Trophoblast cell (in vitro differentiated cells and primary cell): ENCODE measurements around the gene FGD5.

Experiments
- DNase-seq, 2 donors: peaks; one replicate each; pipeline ENCODE4 v3.0.0-alpha.2; 2016
- H2AFZ ChIP-seq: 2 replicates; pipeline ENCODE4 v1.6.1; 2013; ENCODE audit warnings: low read length, moderate library complexity, mild to moderate bottlenecking; ENCODE audit not compliant: insufficient read depth, poor library complexity
- H2AK5ac ChIP-seq: 2 replicates; pipeline ENCODE4 v1.6.1; 2013; ENCODE audit warnings: mild to moderate bottlenecking, low read length
- H2BK120ac ChIP-seq: 2 replicates; pipeline ENCODE4 v1.6.1; 2013; ENCODE audit warnings: low read length, mild to moderate bottlenecking, moderate library complexity; ENCODE audit not compliant: insufficient read depth, poor library complexity
- H2BK12ac ChIP-seq: 2 replicates; pipeline ENCODE4 v1.6.1; 2013; ENCODE audit warnings: mild to moderate bottlenecking, low read length, moderate library complexity
- H2BK5ac ChIP-seq: 2 replicates; pipeline ENCODE4 v1.6.1; 2013; ENCODE audit warnings: low read length, low read depth, moderate library complexity, mild to moderate bottlenecking; ENCODE audit not compliant: poor library complexity
- H3K14ac ChIP-seq: 2 replicates; pipeline ENCODE4 v1.6.1; 2013; ENCODE audit warnings: mild to moderate bottlenecking, low read length
- H3K18ac ChIP-seq: 2 replicates; pipeline ENCODE4 v1.6.1; 2013; ENCODE audit warnings: mild to moderate bottlenecking, low read length
- H3K23ac ChIP-seq: 2 replicates; pipeline ENCODE4 v1.6.1; 2013; ENCODE audit warnings: low read length
- H3K27ac ChIP-seq: 2 replicates; pipeline ENCODE4 v1.5.1; 2013; ENCODE audit warnings: low read depth, mild to moderate bottlenecking, inconsistent platforms, low read length, moderate library complexity
- H3K27me3 ChIP-seq: 2 replicates; pipeline ENCODE4 v1.6.1; 2013; ENCODE audit warnings: inconsistent platforms, mild to moderate bottlenecking, low read length, moderate library complexity; ENCODE audit not compliant: insufficient read depth
- H3K36me3 ChIP-seq, 2 experiments: 1 replicate in 1 of 2; 2 replicates in 1 of 2; pipeline ENCODE4 v1.6.1; 2013; ENCODE audit warnings: low read length in 2 of 2, mild to moderate bottlenecking in 2 of 2, moderate library complexity in 1 of 2; ENCODE audit not compliant: insufficient read depth in 2 of 2, control insufficient read depth in 1 of 2
- H3K4ac ChIP-seq: 2 replicates; pipeline ENCODE4 v1.6.1; 2013; ENCODE audit warnings: low read depth, mild to moderate bottlenecking, low read length, moderate library complexity
- H3K4me1 ChIP-seq, 2 experiments: 1 replicate in 1 of 2; 2 replicates in 1 of 2; pipeline ENCODE4 v1.6.1; 2013; ENCODE audit warnings: low read length in 2 of 2, mild to moderate bottlenecking in 2 of 2, moderate library complexity in 1 of 2; ENCODE audit not compliant: insufficient read depth in 2 of 2, control insufficient read depth in 1 of 2
- H3K4me2 ChIP-seq: 2 replicates; pipeline ENCODE4 v1.6.1; 2013; ENCODE audit warnings: inconsistent platforms, mild to moderate bottlenecking, low read length, moderate library complexity
- H3K4me3 ChIP-seq: 2 replicates; pipeline ENCODE4 v1.5.1; 2013; ENCODE audit warnings: mild to moderate bottlenecking, low read depth, low read length, inconsistent platforms
- H3K79me1 ChIP-seq: one replicate; pipeline ENCODE4 v1.6.1; 2013; ENCODE audit warnings: low read length
- H3K79me2 ChIP-seq: 2 replicates; pipeline ENCODE4 v1.6.1; 2013; ENCODE audit warnings: low read length, mild to moderate bottlenecking; ENCODE audit not compliant: control insufficient read depth, insufficient read depth, poor library complexity
- H3K9ac ChIP-seq: 2 replicates; pipeline ENCODE4 v1.6.1; 2013; ENCODE audit warnings: mild to moderate bottlenecking, low read length
- H3K9me3 ChIP-seq: 2 replicates; pipeline ENCODE4 v1.6.1; 2013; ENCODE audit warnings: low read depth, mild to moderate bottlenecking, control low read depth, inconsistent platforms, low read length; ENCODE audit not compliant: insufficient read depth
- H4K12ac ChIP-seq: 2 replicates; pipeline ENCODE4 v1.6.1; 2013; ENCODE audit warnings: low read depth, mild to moderate bottlenecking, low read length, moderate library complexity
- H4K8ac ChIP-seq: 2 replicates; pipeline ENCODE4 v1.6.1; 2013; ENCODE audit warnings: low read depth, mild to moderate bottlenecking, low read length, moderate library complexity
- H4K91ac ChIP-seq: one replicate; pipeline ENCODE4 v1.6.1; 2013; ENCODE audit warnings: low read depth, mild to moderate bottlenecking, low read length, moderate library complexity
- WGBS: extraction: QIAGEN DNeasy Blood & Tissue Kit; methylation state at CpG from one replicate; pipeline ENCODE4 v1.1.7; 2013; ENCODE audit warnings: missing lambda C conversion rate; ENCODE audit not compliant: insufficient read length, insufficient coverage; ENCODE audit errors: extremely low coverage; 5-methylcytosine and 5-hydroxymethylcytosine counted together

FGD5 gene

DNA sequence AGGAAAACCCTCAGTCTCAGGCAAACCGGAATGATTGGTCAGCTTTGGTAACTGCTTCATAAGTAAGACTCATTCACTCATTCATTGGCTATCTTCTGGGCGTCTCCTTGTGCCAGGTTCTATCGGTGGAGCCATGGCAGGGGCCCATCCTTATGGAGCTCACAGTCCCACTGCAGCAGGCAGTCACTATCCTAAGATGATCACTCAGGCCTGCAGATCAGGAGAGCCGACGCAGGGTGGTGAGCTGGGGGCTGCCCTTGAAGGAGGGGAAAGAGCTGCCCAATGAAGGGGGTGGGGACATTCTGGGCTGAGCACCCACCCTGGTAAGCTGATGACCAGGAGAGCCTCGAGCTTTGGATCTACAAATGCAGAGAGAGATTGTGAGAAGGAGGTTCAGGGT, 20.5 kb upstream of the FGD5 start:
- Histone ChIP-seq H3K4me3 (no peak overlapping the region), H3K14ac (no peak overlapping the region), H3K18ac (no peak overlapping the region), H3K4me2 (no peak overlapping the region), H3K79me2 (no peaks in the 10 kb centered on the region), H3K27ac (no peak overlapping the region), H2BK5ac (no peak overlapping the region), H3K79me1 (no peaks in the 10 kb centered on the region), H2BK120ac (no peak overlapping the region), H3K23ac (no peak overlapping the region), H3K36me3 (no peaks in the 10 kb centered on the region), H3K4ac (no peak overlapping the region), H2AK5ac (no peak overlapping the region), H3K27me3 (no peaks in the 10 kb centered on the region), H4K12ac (no peak overlapping the region), H3K9me3 (peaks cover 4% of the 10 kb centered on the region), H2AFZ (no peak overlapping the region), H4K8ac (no peak overlapping the region), H3K9ac (no peak overlapping the region), H2BK12ac (no peak overlapping the region), H3K4me1 (peaks cover 3 to 5% of the 10 kb centered on the region in 2 experiments), H4K91ac (no peak overlapping the region)
- DNase-seq = no peak
- no CpG with 5 or more reads among the region's 6 CpGs for WGBS

DNA sequence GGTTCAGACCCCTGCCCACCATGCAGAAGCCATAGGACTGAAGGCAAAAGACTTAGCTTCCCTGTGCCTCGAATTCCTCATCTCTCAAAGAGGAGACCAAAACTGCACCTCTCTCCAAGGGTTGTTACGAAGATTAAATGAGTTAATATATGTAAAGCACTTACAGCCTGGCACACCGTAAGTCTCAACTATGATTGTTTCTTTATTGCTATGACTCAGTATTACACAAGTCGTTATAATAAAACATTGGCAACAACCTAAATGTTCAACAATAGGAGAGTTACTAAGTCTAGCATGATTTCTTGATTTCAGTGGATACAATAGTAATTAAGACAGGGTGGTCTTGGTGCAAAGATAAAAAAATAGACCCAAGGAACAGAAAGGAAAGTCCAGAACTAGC, 19.6 kb upstream of the FGD5 start:
- no CpG with 5 or more reads among the region's 4 CpGs for WGBS
- no peak for DNase-seq
- no peak overlapping the region for H3K23ac ChIP-seq
- H3K14ac ChIP-seq = no peak overlapping the region
- no peak overlapping the region for H3K9ac ChIP-seq
- no peak overlapping the region for H3K18ac ChIP-seq
- H4K12ac ChIP-seq = no peak overlapping the region
- no peak overlapping the region for H4K8ac ChIP-seq
- no peak overlapping the region for H2BK12ac ChIP-seq
- no peak overlapping the region for H4K91ac ChIP-seq
- H3K27me3 ChIP-seq = no peaks in the 10 kb centered on the region
- peaks cover 4% of the 10 kb centered on the region for H3K9me3 ChIP-seq
- H2BK5ac ChIP-seq = no peak overlapping the region
- H3K4me2 ChIP-seq = no peak overlapping the region
- no peak overlapping the region for H2BK120ac ChIP-seq
- no peaks in the 10 kb centered on the region for H3K79me2 ChIP-seq
- no peak overlapping the region for H2AFZ ChIP-seq
- no peak overlapping the region for H3K4ac ChIP-seq
- H2AK5ac ChIP-seq = no peak overlapping the region
- H3K36me3 ChIP-seq = no peaks in the 10 kb centered on the region
- no peaks in the 10 kb centered on the region for H3K79me1 ChIP-seq
- no peak overlapping the region for H3K27ac ChIP-seq
- no peak overlapping the region for H3K4me3 ChIP-seq
- peaks cover 1 to 2% of the 10 kb centered on the region in 2 experiments for H3K4me1 ChIP-seq

DNA sequence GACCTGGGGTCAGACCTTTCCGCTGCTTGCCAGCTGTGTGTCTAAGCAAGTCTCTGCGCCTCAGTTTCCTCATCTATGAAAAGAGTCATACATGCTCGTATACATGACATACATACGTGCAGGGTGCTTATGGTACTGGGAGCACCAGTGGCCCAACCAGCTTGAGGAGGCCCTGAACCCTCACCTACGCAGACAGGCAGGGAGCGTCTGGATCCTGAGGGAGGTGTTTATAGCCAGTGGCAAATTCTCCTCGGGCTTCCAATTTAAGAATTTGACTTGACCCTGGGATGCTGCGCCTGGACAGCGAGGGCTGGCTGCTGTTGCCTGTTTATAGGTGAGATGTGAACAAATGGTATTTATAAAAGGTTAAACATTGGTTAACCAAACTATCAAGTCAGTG, 17.7 kb upstream of the FGD5 start:
- H3K79me1 ChIP-seq = no peaks in the 10 kb centered on the region
- DNase-seq = peak in 1 of 2 donors; percentile 12
- H2BK5ac ChIP-seq = no peak overlapping the region
- H3K27ac ChIP-seq = no peak overlapping the region
- H2BK12ac ChIP-seq = no peak overlapping the region
- H3K9ac ChIP-seq = no peak overlapping the region
- no peak overlapping the region for H3K23ac ChIP-seq
- H2BK120ac ChIP-seq = no peak overlapping the region
- H3K4me1 ChIP-seq = peaks cover 11% of the 10 kb centered on the region in 2 experiments
- H3K27me3 ChIP-seq = no peaks in the 10 kb centered on the region
- H3K9me3 ChIP-seq = peaks cover 4% of the 10 kb centered on the region
- H4K91ac ChIP-seq = no peak overlapping the region
- no peak overlapping the region for H3K4me2 ChIP-seq
- H4K8ac ChIP-seq = no peak overlapping the region
- no peaks in the 10 kb centered on the region for H3K79me2 ChIP-seq
- H3K36me3 ChIP-seq = no peaks in the 10 kb centered on the region
- no peak overlapping the region for H2AFZ ChIP-seq
- no peak overlapping the region for H3K4ac ChIP-seq
- H3K18ac ChIP-seq = no peak overlapping the region
- H4K12ac ChIP-seq = no peak overlapping the region
- no peak overlapping the region for H2AK5ac ChIP-seq
- H3K4me3 ChIP-seq = no peak overlapping the region
- no peak overlapping the region for H3K14ac ChIP-seq
- no CpG with 5 or more reads among the region's 9 CpGs for WGBS

DNA sequence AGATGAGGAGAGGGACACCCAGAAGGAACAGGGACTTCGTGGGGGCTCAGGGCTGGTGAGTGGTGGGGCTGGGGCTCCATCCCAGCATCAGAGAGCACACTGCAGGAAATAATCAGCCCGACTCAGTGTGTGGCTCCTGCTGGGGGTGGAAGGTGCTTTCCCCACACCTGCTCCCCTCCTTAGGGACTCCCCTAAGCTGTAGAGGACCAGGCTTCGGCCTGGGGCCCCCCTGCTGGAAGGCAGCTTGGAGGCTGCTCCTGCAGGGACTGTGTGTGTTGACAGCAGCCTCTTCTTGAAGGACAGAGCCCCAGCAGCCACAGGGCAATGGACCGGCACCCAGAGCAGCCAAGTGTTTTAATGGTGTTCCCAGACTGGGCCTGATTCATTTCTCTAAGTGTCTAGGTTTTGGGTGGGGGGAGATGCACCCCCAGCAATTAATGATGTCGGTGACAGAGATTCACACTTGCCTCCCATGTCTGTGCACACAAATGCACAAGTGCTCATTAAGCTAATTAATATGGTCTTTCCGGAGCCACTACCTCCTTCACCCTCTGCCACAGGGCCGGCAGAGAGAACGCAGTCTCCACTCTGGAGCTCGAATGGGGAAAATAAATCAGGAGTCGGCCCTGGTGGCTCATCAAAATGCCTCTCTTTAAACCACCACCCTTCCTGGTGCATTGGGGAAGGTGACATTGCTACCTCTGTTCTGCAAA, 16.9 kb upstream of the FGD5 start:
- no peak overlapping the region for H3K4me2 ChIP-seq

More for the DNA sequence above, 16.9 kb upstream of the FGD5 start:
- Histone ChIP-seq H3K23ac (no peak overlapping the region), H2BK5ac (no peak overlapping the region), H3K27me3 (no peaks in the 10 kb centered on the region), H3K9me3 (peaks cover 3% of the 10 kb centered on the region), H3K9ac (no peak overlapping the region), H3K18ac (no peak overlapping the region), H3K4me3 (no peak overlapping the region), H3K79me1 (no peaks in the 10 kb centered on the region), H3K36me3 (no peaks in the 10 kb centered on the region), H2AFZ (no peak overlapping the region), H2BK120ac (no peak overlapping the region), H3K27ac (no peak overlapping the region), H2BK12ac (no peak overlapping the region), H2AK5ac (no peak overlapping the region), H4K91ac (no peak overlapping the region), H3K79me2 (no peaks in the 10 kb centered on the region), H3K14ac (no peak overlapping the region), H4K8ac (no peak overlapping the region), H4K12ac (no peak overlapping the region), H3K4me1 (peaks cover 11% of the 10 kb centered on the region in 2 experiments), H3K4ac (no peak overlapping the region)
- no CpG with 5 or more reads among the region's 10 CpGs for WGBS
- DNase-seq = no peak
